ENCODE data around the gene RARG. TPM values are rescaled to one million over a fixed set of nuclear protein-coding genes. Genes with fewer than 3 reads are reported as not detected.

RARG gene
- total RNA-seq, 4 donors from 2014 or later, result 15.6 to 26.6 (median 22.9) TPM

GRCh38 chr12:53225635-53226424, 6.2 kb downstream of the RARG start:
- Histone ChIP-seq H3K36me3 (peaks cover 0 to 23% of the 10 kb centered on the region in 2 donors), H3K4me1 (peaks cover 0 to 98% (median 51%) of the 10 kb centered on the region in 3 donors), H3K27me3 (no peaks in the 10 kb centered on the region), H3K27ac (peak overlapping the region in 3 of 4 donors; percentile 95 to 99 (median 96)), H3K4me3 (no peak overlapping the region), H3K9me3 (no peaks in the 10 kb centered on the region)
- 75 to 84% methylated on average over 4 to 9 of the region's 10 CpGs for WGBS, 2 donors (ENCODE audit: low coverage in 1 of 2)
- no peak for TF ChIP-seq POLR2AphosphoS5 (IDR thresholded peaks at IDR 0.05)
- no peak for TF ChIP-seq CTCF (IDR thresholded peaks at IDR 0.05)
- TF ChIP-seq POLR2A (IDR thresholded peaks at IDR 0.05), result no peak
- no peak for TF ChIP-seq EP300 (IDR thresholded peaks at IDR 0.05)
- no peak for ATAC-seq

GRCh38 chr12:53224897-53225634, 6.9 kb downstream of the RARG start:
- no peak overlapping the region for H3K4me3 ChIP-seq
- H3K4me1 ChIP-seq, result peaks cover 0 to 97% (median 44%) of the 10 kb centered on the region in 3 donors
- peaks cover 0 to 23% of the 10 kb centered on the region in 2 donors for H3K36me3 ChIP-seq
- no peaks in the 10 kb centered on the region for H3K9me3 ChIP-seq
- ATAC-seq, result no peak
- H3K27me3 ChIP-seq, result no peaks in the 10 kb centered on the region
- peak overlapping the region; percentile 6 to 99 (median 96) for H3K27ac ChIP-seq
- no peak for TF ChIP-seq POLR2A (IDR thresholded peaks at IDR 0.05)
- peak; percentile 28 for TF ChIP-seq POLR2AphosphoS5 (IDR thresholded peaks at IDR 0.05)
- 60% methylated on average over 4 to 10 of the region's 10 CpGs for WGBS, 2 donors (ENCODE audit: low coverage in 1 of 2)

GRCh38 chr12:53224061-53224896, 7.7 kb downstream of the RARG start:
- peaks cover 0 to 23% of the 10 kb centered on the region in 2 donors for H3K36me3 ChIP-seq
- peak overlapping the region; percentile 6 to 99 (median 96) for H3K27ac ChIP-seq
- no peaks in the 10 kb centered on the region for H3K27me3 ChIP-seq
- 44% methylated on average over 9 of the region's 11 CpGs; no CpG with 5 or more reads in 1 of the 2 donors for WGBS, 2 donors (ENCODE audit: low coverage in 1 of 2)
- TF ChIP-seq POLR2AphosphoS5 (IDR thresholded peaks at IDR 0.05), result no peak
- TF ChIP-seq CTCF (IDR thresholded peaks at IDR 0.05), result peak in 2 of 4 experiments; percentile 10 to 25
- peaks cover 0 to 97% (median 42%) of the 10 kb centered on the region in 3 donors for H3K4me1 ChIP-seq
- no peaks in the 10 kb centered on the region for H3K9me3 ChIP-seq
- ATAC-seq, result no peak
- no peak overlapping the region for H3K4me3 ChIP-seq

GRCh38 chr12:53223389-53224060, 8.5 kb downstream of the RARG start:
- no peak for ATAC-seq
- Histone ChIP-seq H3K36me3 (peaks cover 0 to 23% of the 10 kb centered on the region in 2 donors), H3K4me1 (peaks cover 0 to 97% (median 44%) of the 10 kb centered on the region in 3 donors), H3K4me3 (no peak overlapping the region), H3K27ac (peak overlapping the region; percentile 89 to 99 (median 96)), H3K9me3 (no peaks in the 10 kb centered on the region), H3K27me3 (no peaks in the 10 kb centered on the region)
- 3 to 15% methylated on average over 6 to 7 of the region's 16 CpGs for WGBS, 2 donors (ENCODE audit: low coverage in 1 of 2)
- no peak for TF ChIP-seq POLR2AphosphoS5 (IDR thresholded peaks at IDR 0.05)
- TF ChIP-seq EP300 (IDR thresholded peaks at IDR 0.05), result no peak
- no peak for TF ChIP-seq CTCF (IDR thresholded peaks at IDR 0.05)
- TF ChIP-seq POLR2A (IDR thresholded peaks at IDR 0.05), result no peak
